MV-4-11 (cell line): Measurements from ENCODE around the gene PSMC4.

Source experiments
- DNase-seq: peaks from one replicate; lab custom pipeline; 2025; lab: John Stamatoyannopoulos, UW

The PSMC4 gene

GRCh38 chr19:39993605-39994004, 22.6 kb downstream of the PSMC4 start:
- DNase-seq: no peak

- DNase-seq: no peak
These were observed 23.4 kb downstream of the PSMC4 start for GRCh38 chr19:39994361-39994760.

GRCh38 chr19:39995794-39996193, 24.8 kb downstream of the PSMC4 start:
- no peak for DNase-seq

- DNase-seq: peak; percentile 73
These were observed 25.3 kb downstream of the PSMC4 start for GRCh38 chr19:39996218-39996810.

- peak; percentile 95 for DNase-seq
These were observed 26.1 kb downstream of the PSMC4 start, which contains the start of gene ZNF546 for GRCh38 chr19:39996811-39997637. Gene ZNF546 (plus strand): TSS chr19:39997060. CDS start chr19:39998327, 1,267 bp downstream.

GRCh38 chr19:39997638-39998216, 26.8 kb downstream of the PSMC4 start:
- no peak for DNase-seq

- DNase-seq: no peak
These were observed 27.5 kb downstream of the PSMC4 start for GRCh38 chr19:39998501-39998900.

GRCh38 chr19:40005691-40006272, 34.8 kb downstream of the PSMC4 start:
- no peak for DNase-seq

GRCh38 chr19:40006273-40006691, 35.3 kb downstream of the PSMC4 start:
- DNase-seq: no peak

GRCh38 chr19:40009674-40010073, 38.7 kb downstream of the PSMC4 start:
- no peak for DNase-seq

- no peak for DNase-seq
These were observed 43.0 kb downstream of the PSMC4 start for GRCh38 chr19:40013991-40014390.

GRCh38 chr19:40023969-40024368, 53.0 kb downstream of the PSMC4 start:
- DNase-seq: no peak

- no peak for DNase-seq
These were observed 55.1 kb downstream of the PSMC4 start for GRCh38 chr19:40025938-40026596.

GRCh38 chr19:40026597-40026970, 55.6 kb downstream of the PSMC4 start:
- no peak for DNase-seq
